IMR-90 (cell line): ENCODE results near the gene FOLR2. TPM values are rescaled to one million over a fixed set of nuclear protein-coding genes. Genes with fewer than 3 reads are reported as not detected.

Experiments
- ATAC-seq: fragments of 200-7000 bp; cut with Tn5 transposase; 2 replicates; pipeline ENCODE4 v1.9.1; 2020; ENCODE audit warnings: low read depth, mild to moderate bottlenecking, moderate library complexity
- BruUV-seq: library from RNA; stranded (reverse); fragments of 400-500 nt; replicated peaks from 2 replicates; lab custom pipeline; 2021; lab: Mats Ljungman, UMichigan
- CTCF ChIA-PET: fragments of 300-600 bp; formaldehyde crosslinking; extraction: SDS; loops from one replicate; lab custom pipeline; 2021; ENCODE audit warnings: antibody characterized with exemption; lab: Yijun Ruan, JAX
- POLR2A ChIA-PET: fragments of 300-600 bp; sonication (Branson Sonifier 250); formaldehyde crosslinking; loops from one replicate; lab custom pipeline; 2022; ENCODE audit warnings: antibody characterized with exemption; ENCODE audit not compliant: unreplicated experiment; lab: Charles Lee
- DNase-seq: peaks from one replicate; pipeline ENCODE4 v3.0.0; 2013
- H2AFZ ChIP-seq: replicated peaks from 2 replicates; pipeline ENCODE3; 2013; ENCODE audit warnings: low read length, mild to moderate bottlenecking; ENCODE audit not compliant: poor library complexity
- H2AK5ac ChIP-seq: 2 replicates; pipeline ENCODE4 v1.6.1; 2013; ENCODE audit warnings: low read depth, low read length, inconsistent platforms
- H2AK9ac ChIP-seq: replicated peaks from 2 replicates; pipeline ENCODE3; 2013; ENCODE audit warnings: mild to moderate bottlenecking, low read depth, low read length, moderate library complexity; ENCODE audit not compliant: poor library complexity
- H2BK120ac ChIP-seq: 2 replicates; pipeline ENCODE4 v1.6.1; 2013; ENCODE audit warnings: low read depth, low read length, inconsistent platforms
- H2BK15ac ChIP-seq: 3 replicates; pipeline ENCODE4 v1.6.1; 2013; ENCODE audit warnings: low read depth, low read length, inconsistent platforms
- H2BK20ac ChIP-seq: 2 replicates; pipeline ENCODE4 v1.6.1; 2013; ENCODE audit warnings: low read depth, mild to moderate bottlenecking, inconsistent platforms, low read length, moderate library complexity
- H2BK5ac ChIP-seq: 2 replicates; pipeline ENCODE4 v1.6.1; 2013; ENCODE audit warnings: mild to moderate bottlenecking, low read depth, low read length, inconsistent platforms; ENCODE audit not compliant: poor library complexity, severe bottlenecking
- H3K14ac ChIP-seq: replicated peaks from 2 replicates; pipeline ENCODE4 v1.6.1; 2013; ENCODE audit warnings: low read depth, low read length, inconsistent platforms
- H3K18ac ChIP-seq: 2 replicates; pipeline ENCODE4 v1.6.1; 2013; ENCODE audit warnings: low read depth, low read length, control low read depth
- H3K23ac ChIP-seq: 2 replicates; pipeline ENCODE4 v1.6.1; 2013; ENCODE audit warnings: low read depth, low read length, inconsistent platforms
- H3K27ac ChIP-seq: 2 replicates; pipeline ENCODE4 v1.5.1; 2013; ENCODE audit warnings: mild to moderate bottlenecking, control low read depth, low read length; ENCODE audit not compliant: insufficient read depth
- H3K27me3 ChIP-seq: 2 replicates; pipeline ENCODE4 v1.6.1; 2013; ENCODE audit warnings: low read length; ENCODE audit not compliant: control insufficient read depth, insufficient read depth
- H3K36me3 ChIP-seq: 2 replicates; pipeline ENCODE4 v1.6.1; 2013; ENCODE audit warnings: low read length, mixed read lengths; ENCODE audit not compliant: control insufficient read depth, insufficient read depth
- H3K4ac ChIP-seq: 2 replicates; pipeline ENCODE4 v1.6.1; 2013; ENCODE audit warnings: low read depth, low read length, inconsistent platforms
- H3K4me1 ChIP-seq: 2 replicates; pipeline ENCODE4 v1.6.1; 2013; ENCODE audit warnings: low read length, mixed read lengths; ENCODE audit not compliant: control insufficient read depth, insufficient read depth
- H3K4me2 ChIP-seq: 2 replicates; pipeline ENCODE4 v1.6.1; 2013; ENCODE audit warnings: low read depth, mild to moderate bottlenecking, control low read depth, low read length, moderate library complexity
- H3K4me3 ChIP-seq: 2 replicates; pipeline ENCODE4 v1.5.1; 2013; ENCODE audit warnings: low read depth, mild to moderate bottlenecking, control low read depth, low read length, moderate library complexity; ENCODE audit not compliant: insufficient read depth
- H3K56ac ChIP-seq: 2 replicates; pipeline ENCODE4 v1.6.1; 2013; ENCODE audit warnings: low read length, inconsistent platforms; ENCODE audit not compliant: insufficient read depth; ENCODE audit errors: extremely low read depth
- H3K79me1 ChIP-seq, 2 experiments: 2 replicates each; pipeline ENCODE4 v1.6.1; 2013; ENCODE audit warnings: low read length in 2 of 2, inconsistent platforms in 1 of 2, low read depth in 1 of 2
- H3K9ac ChIP-seq: 2 replicates; pipeline ENCODE4 v1.6.1; 2013; ENCODE audit warnings: low read depth, low read length, control low read depth
- H3K9me1 ChIP-seq: 2 replicates; pipeline ENCODE4 v1.6.1; 2013; ENCODE audit warnings: low read length, inconsistent platforms; ENCODE audit not compliant: insufficient read depth
- H3K9me3 ChIP-seq: 2 replicates; pipeline ENCODE4 v1.6.1; 2013; ENCODE audit warnings: low read length; ENCODE audit not compliant: control insufficient read depth, insufficient read depth
- H4K20me1 ChIP-seq: 2 replicates; pipeline ENCODE4 v1.6.1; 2013; ENCODE audit warnings: low read length, inconsistent platforms; ENCODE audit not compliant: insufficient read depth
- H4K5ac ChIP-seq: 2 replicates; pipeline ENCODE4 v1.6.1; 2013; ENCODE audit warnings: mild to moderate bottlenecking, low read depth, low read length, control low read depth
- H4K8ac ChIP-seq, 2 experiments: 2 replicates each; pipeline ENCODE4 v1.6.1; 2013; ENCODE audit warnings: low read depth in 2 of 2, low read length in 2 of 2, control low read depth in 1 of 2, inconsistent platforms in 1 of 2
- H4K91ac ChIP-seq: 2 replicates; pipeline ENCODE4 v1.6.1; 2013; ENCODE audit warnings: low read depth, low read length, inconsistent platforms; ENCODE audit not compliant: insufficient read depth
- BHLHE40 ChIP-seq: fragments of 150-350 bp; IDR thresholded peaks from 2 replicates; pipeline ENCODE4 v1.6.1; 2016; ENCODE audit warnings: mild to moderate bottlenecking, low read depth, low read length
- CHD1 ChIP-seq: IDR thresholded peaks from 2 replicates; pipeline ENCODE4 v1.6.1; 2012; ENCODE audit warnings: low read depth, low read length, improper control_type of control experiment
- CTCF ChIP-seq: conservative IDR thresholded peaks from 2 replicates; pipeline ENCODE4 v1.5.1; 2012; ENCODE audit warnings: mild to moderate bottlenecking, low read depth, low read length, improper control_type of control experiment
- FOS ChIP-seq: fragments of 150-350 bp; IDR thresholded peaks from 2 replicates; pipeline ENCODE4 v1.6.1; 2016; ENCODE audit warnings: low read depth, low read length
- MAFK ChIP-seq: IDR thresholded peaks from 2 replicates; pipeline ENCODE4 v1.6.1; 2012; ENCODE audit warnings: low read depth, low read length, improper control_type of control experiment
- MAZ ChIP-seq: IDR thresholded peaks from 2 replicates; pipeline ENCODE4 v1.6.1; 2012; ENCODE audit warnings: low read depth, mild to moderate bottlenecking, low read length, improper control_type of control experiment, moderate library complexity, borderline replicate concordance
- MXI1 ChIP-seq: IDR thresholded peaks from 2 replicates; pipeline ENCODE4 v1.6.1; 2012; ENCODE audit warnings: low read depth, mild to moderate bottlenecking, low read length, moderate library complexity, borderline replicate concordance
- NFE2L2 ChIP-seq: fragments of 150-350 bp; IDR thresholded peaks from 2 replicates; pipeline ENCODE4 v1.6.1; 2016; ENCODE audit warnings: low read depth, mild to moderate bottlenecking, low read length
- POLR2A ChIP-seq: IDR thresholded peaks from 2 replicates; pipeline ENCODE4 v1.6.1; 2012; ENCODE audit warnings: mild to moderate bottlenecking, low read depth, low read length
- RAD21 ChIP-seq: IDR thresholded peaks from 2 replicates; pipeline ENCODE4 v1.6.1; 2012; ENCODE audit warnings: low read length, improper control_type of control experiment
- RCOR1 ChIP-seq: IDR thresholded peaks from 2 replicates; pipeline ENCODE4 v1.6.1; 2012; ENCODE audit warnings: mild to moderate bottlenecking, low read length, improper control_type of control experiment; ENCODE audit not compliant: insufficient replicate concordance
- RFX5 ChIP-seq: IDR thresholded peaks from 2 replicates; pipeline ENCODE4 v1.8.0; 2012; ENCODE audit warnings: low read depth, mild to moderate bottlenecking, low read length, moderate library complexity
- SMC3 ChIP-seq: fragments of 150-350 bp; IDR thresholded peaks from 2 replicates; pipeline ENCODE4 v1.6.1; 2016; ENCODE audit warnings: low read depth, mild to moderate bottlenecking, antibody characterized with exemption, low read length, moderate library complexity
- WGBS, 2 experiments: methylation state at CpG; one replicate each; pipeline versions ENCODE4 v1.1.5 to v1.1.7; 2013; ENCODE audit warnings: missing lambda C conversion rate in 2 of 2; ENCODE audit not compliant: insufficient read length in 1 of 2; ENCODE audit errors: extremely low coverage in 2 of 2; 5-methylcytosine and 5-hydroxymethylcytosine counted together
- dilution Hi-C: fragments of 300-500 bp; cut with HindIII; formaldehyde crosslinking; loops from one replicate; pipeline ENCODE4 v1.14.3; 2018; ENCODE audit warnings: low sequenced_read_pairs; ENCODE audit not compliant: unreplicated experiment
- in situ Hi-C: fragments of 300-500 bp; cut with MboI; formaldehyde crosslinking; loops from 3 replicates; pipeline ENCODE4 v1.14.3; 2019; ENCODE audit warnings: low sequenced_read_pairs, inconsistent platforms, mixed read lengths
- intact Hi-C: fragments of 100-400 bp; cut with micrococcal nuclease; formaldehyde crosslinking; loops from 2 replicates; pipeline ENCODE4 v1.10.0; 2022
- polyA plus RNA-seq, 3 experiments: library from polyadenylated mRNA; depleted of rRNA; stranded (reverse); fragments of >200 nt; gene quantifications; 2 replicates each; pipeline ENCODE4 v1.2.3, GENCODE V29; 2012; ENCODE audit warnings: low replicate concordance in 1 of 3
- total RNA-seq: library from RNA; depleted of rRNA; stranded (reverse); fragments of >200 nt; gene quantifications from 2 replicates; pipeline ENCODE4 v1.2.3, GENCODE V29; 2012

FOLR2 gene
- total and polyA plus RNA-seq, 2 of the 4 experiments (the other 2 are of a cell fraction) = not detected

- no peak for TF ChIP-seq RCOR1
These were observed 15.9 kb downstream of the FOLR2 start (continued) for GRCh38 chr11:72232260-72233055.

GRCh38 chr11:72233056-72233772 lies 16.6 kb downstream of the FOLR2 start:
- intact Hi-C loops = no loop called here
- peaks cover 9 to 55% of the 10 kb centered on the region in 2 experiments for H3K79me1 ChIP-seq
- H2BK5ac ChIP-seq = no peak overlapping the region
- no peaks in the 10 kb centered on the region; the same call in 1 of the 2 replicates for H3K4me1 ChIP-seq
- POLR2A ChIA-PET = no interaction called here
- peaks cover 72% of the 10 kb centered on the region for H4K20me1 ChIP-seq
- no peak for ATAC-seq
- H2BK15ac ChIP-seq = no peak overlapping the region
- CTCF ChIA-PET = no interaction called here
- in situ Hi-C loops = no loop called here
- H3K9me3 ChIP-seq = no peaks in the 10 kb centered on the region
- no peak overlapping the region for H4K5ac ChIP-seq
- no peak overlapping the region for H2AFZ ChIP-seq
- H3K4me2 ChIP-seq = no peak overlapping the region
- no TSS peak for BruUV-seq
- no peak for DNase-seq
- H2AK5ac ChIP-seq = no peak overlapping the region
- H3K9me1 ChIP-seq = no peaks in the 10 kb centered on the region
- TF ChIP-seq BHLHE40 (no peak), MXI1 (no peak), CHD1 (no peak), MAFK (no peak), POLR2A (no peak), SMC3 (no peak), CTCF (no peak), RAD21 (no peak), RFX5 (no peak), FOS (no peak), MAZ (no peak), NFE2L2 (no peak)
- H4K8ac ChIP-seq = no peak overlapping the region
- no peak overlapping the region for H3K4ac ChIP-seq
- H3K27ac ChIP-seq = no peak overlapping the region
- no peak overlapping the region for H3K14ac ChIP-seq
- H3K56ac ChIP-seq = no peak overlapping the region
- H2AK9ac ChIP-seq = no peak overlapping the region
- H3K27me3 ChIP-seq = no peaks in the 10 kb centered on the region
- no CpG with 5 or more reads among the region's 13 CpGs for WGBS, 2 experiments
- H3K36me3 ChIP-seq = peaks cover 91% of the 10 kb centered on the region
- no peak overlapping the region for H3K4me3 ChIP-seq
- dilution Hi-C loops = no loop called here
- H2BK20ac ChIP-seq = no peak overlapping the region
- no peak overlapping the region for H2BK120ac ChIP-seq
- no peak overlapping the region for H3K23ac ChIP-seq
- H4K91ac ChIP-seq = no peak overlapping the region
- H3K9ac ChIP-seq = no peak overlapping the region
- no peak overlapping the region for H3K18ac ChIP-seq
